Kidney epithelial cell (primary cell): ENCODE results near the gene TNNI3K. TPM values are rescaled to one million over a fixed set of nuclear protein-coding genes. Genes with fewer than 3 reads are reported as not detected.

Experiments
- DNase-seq: peaks from one replicate; pipeline ENCODE4 v3.0.0-alpha.2; 2010; ENCODE audit warnings: low read depth
- H3K27me3 ChIP-seq: 2 replicates; pipeline ENCODE4 v1.6.0; 2011; ENCODE audit warnings: low read length; ENCODE audit not compliant: control insufficient read depth, insufficient read depth
- H3K36me3 ChIP-seq: 2 replicates; pipeline ENCODE4 v1.5.1; 2011; ENCODE audit warnings: low read length; ENCODE audit not compliant: control insufficient read depth, insufficient read depth
- H3K4me3 ChIP-seq: 2 replicates; pipeline ENCODE4 v1.5.1; 2011; ENCODE audit warnings: low read depth, mild to moderate bottlenecking, control low read depth, low read length
- CTCF ChIP-seq: IDR thresholded peaks from 2 replicates; pipeline ENCODE4 v1.5.1; 2011; ENCODE audit warnings: mild to moderate bottlenecking, moderate library complexity, low read length, control low read depth, inconsistent platforms; ENCODE audit not compliant: insufficient read depth, poor library complexity, severe bottlenecking
- total RNA-seq: library from RNA; depleted of rRNA; stranded (reverse); fragments of >200 nt; gene quantifications from 2 replicates; pipeline ENCODE4 v1.2.3, GENCODE V29; 2015

The TNNI3K gene
- total RNA-seq, 1 donor from 2014 or later, result not detected

GRCh38 chr1:74317663-74318062 is 82.5 kb downstream of the TNNI3K start:
- Histone ChIP-seq H3K36me3 (no peaks in the 10 kb centered on the region), H3K27me3 (no peaks in the 10 kb centered on the region), H3K4me3 (no peak overlapping the region)
- TF ChIP-seq CTCF, result no peak
- no peak for DNase-seq

- H3K4me3 ChIP-seq, result no peak overlapping the region
- no peaks in the 10 kb centered on the region for H3K27me3 ChIP-seq
- no peak for TF ChIP-seq CTCF
- no peak for DNase-seq
- no peaks in the 10 kb centered on the region for H3K36me3 ChIP-seq
Measured at GRCh38 chr1:74323937-74324473, 88.8 kb downstream of the TNNI3K start.

- no peak for DNase-seq
- TF ChIP-seq CTCF, result no peak
- Histone ChIP-seq H3K36me3 (no peaks in the 10 kb centered on the region), H3K4me3 (no peak overlapping the region), H3K27me3 (no peaks in the 10 kb centered on the region)
Measured at GRCh38 chr1:74324684-74325448, 89.7 kb downstream of the TNNI3K start.

GRCh38 chr1:74328851-74329250 is 93.7 kb downstream of the TNNI3K start:
- Histone ChIP-seq H3K27me3 (no peaks in the 10 kb centered on the region), H3K36me3 (no peaks in the 10 kb centered on the region), H3K4me3 (no peak overlapping the region)
- no peak for DNase-seq
- TF ChIP-seq CTCF, result no peak

- DNase-seq, result no peak
- Histone ChIP-seq H3K27me3 (no peaks in the 10 kb centered on the region), H3K4me3 (no peak overlapping the region), H3K36me3 (no peaks in the 10 kb centered on the region)
- no peak for TF ChIP-seq CTCF
Measured at GRCh38 chr1:74333244-74333643, 98.1 kb downstream of the TNNI3K start.

GRCh38 chr1:74334147-74334546 is 99.0 kb downstream of the TNNI3K start:
- no peak for TF ChIP-seq CTCF
- no peaks in the 10 kb centered on the region for H3K27me3 ChIP-seq
- peak; percentile 9 for DNase-seq

More at GRCh38 chr1:74334147-74334546, 99.0 kb downstream of the TNNI3K start:
- Histone ChIP-seq H3K4me3 (no peak overlapping the region), H3K36me3 (no peaks in the 10 kb centered on the region)
